Kidney (tissue), 14 donors: ENCODE measurements around the gene CACNG3. TPM values are rescaled to one million over a fixed set of nuclear protein-coding genes. Genes with fewer than 3 reads are reported as not detected.

ENCODE experiments used
- DNase-seq, 5 donors: peaks; one replicate each; pipeline ENCODE4 v3.0.0-alpha.2; 2013 to 2020
- FAIRE-seq: peaks from 2 replicates; lab custom pipeline; 2012; peaks lifted over from hg19 to GRCh38; lab: Jason Lieb, UNC
- H3K27ac ChIP-seq, 2 donors: one replicate each; pipeline ENCODE4 v1.7.0; 2013; ENCODE audit warnings: low read depth in 2 of 2, low read length in 2 of 2, inconsistent platforms in 1 of 2
- H3K27me3 ChIP-seq: one replicate; pipeline ENCODE4 v1.7.1; 2013; ENCODE audit warnings: low read length, inconsistent platforms; ENCODE audit not compliant: control insufficient read depth, insufficient read depth
- H3K36me3 ChIP-seq, 3 donors: one replicate each; pipeline versions ENCODE4 v1.7.0 to v1.7.1; 2013; ENCODE audit warnings: low read length in 3 of 3, control low read depth in 1 of 3, inconsistent platforms in 1 of 3; ENCODE audit not compliant: insufficient read depth in 3 of 3, control insufficient read depth in 2 of 3
- H3K4me1 ChIP-seq, 3 donors: one replicate each; pipeline versions ENCODE4 v1.7.0 to v1.7.1; 2013; ENCODE audit warnings: low read length in 3 of 3, inconsistent platforms in 1 of 3, low read depth in 1 of 3; ENCODE audit not compliant: control insufficient read depth in 2 of 3, insufficient read depth in 2 of 3
- H3K4me3 ChIP-seq, 3 donors: one replicate each; pipeline versions ENCODE4 v1.7.0 to v1.8.1; 2013; ENCODE audit warnings: low read length in 3 of 3, control low read depth in 1 of 3, inconsistent platforms in 1 of 3
- H3K9ac ChIP-seq, 3 donors: one replicate each; pipeline versions ENCODE4 v1.7.0 to v1.7.1; 2013; ENCODE audit warnings: low read length in 3 of 3, control low read depth in 1 of 3, inconsistent platforms in 1 of 3
- H3K9me3 ChIP-seq, 3 donors: one replicate each; pipeline versions ENCODE4 v1.7.0 to v1.7.1; 2013; ENCODE audit warnings: low read length in 3 of 3, control low read depth in 1 of 3, inconsistent platforms in 1 of 3; ENCODE audit not compliant: control insufficient read depth in 2 of 3, insufficient read depth in 1 of 3
- CTCF ChIP-seq: IDR thresholded peaks from 3 replicates; pipeline ENCODE4 v1.5.1; 2012; ENCODE audit warnings: mild to moderate bottlenecking, moderate library complexity, borderline replicate concordance; ENCODE audit not compliant: insufficient read depth; ENCODE audit errors: extremely low read depth
- intact Hi-C: fragments of 100-400 bp; cut with DNase I; formaldehyde crosslinking; loops from one replicate; pipeline ENCODE4 v1.11.1; 2022
- polyA plus RNA-seq: library from polyadenylated mRNA; stranded (reverse); fragments of 350-450 nt; fragmentation: Illumina TruSeq; extraction: RNeasy Lipid Tissue Mini Kit (QIAGEN cat#74804); gene quantifications from one replicate; pipeline ENCODE4 v1.2.3, GENCODE V29; 2014; ENCODE audit warnings: low read depth, low replicate concordance; ENCODE audit not compliant: insufficient read depth
- total RNA-seq: library from RNA; stranded (reverse); fragmentation: NEBNext Ultra II Directional; extraction: Animal tissue kit (Norgen Biotek cat#: 25700); gene quantifications from one replicate; pipeline ENCODE4 v1.2.1, GENCODE V29; 2021
- donor health status: control.
- donor health status: control.
- donor health status: control.
- donor health status: control.
- donor health status: control.
- donor health status: DM: yes; HTN: yes; CAD: no.
- donor health status: Normal renal cell carcinoma (clear cell type).

Gene CACNG3
- total and polyA plus RNA-seq, 2 donors from 2014 or later, result not detected

- Histone ChIP-seq H3K9ac (no peak overlapping the region), H3K4me3 (no peak overlapping the region), H3K27ac (no peak overlapping the region), H3K27me3 (no peaks in the 10 kb centered on the region), H3K36me3 (no peaks in the 10 kb centered on the region), H3K9me3 (no peaks in the 10 kb centered on the region), H3K4me1 (no peaks in the 10 kb centered on the region)
- no peak for TF ChIP-seq CTCF
- no peak for FAIRE-seq
- no peak for DNase-seq
- intact Hi-C loops, result no loop called here
These were observed 30.7 kb downstream of the CACNG3 start for GRCh38 chr16:24286741-24287405.

- Histone ChIP-seq H3K4me3 (no peak overlapping the region), H3K9me3 (no peaks in the 10 kb centered on the region), H3K9ac (no peak overlapping the region), H3K27ac (no peak overlapping the region), H3K27me3 (no peaks in the 10 kb centered on the region), H3K4me1 (no peaks in the 10 kb centered on the region), H3K36me3 (no peaks in the 10 kb centered on the region)
- no peak for FAIRE-seq
- no peak for TF ChIP-seq CTCF
- DNase-seq, result no peak
- intact Hi-C loops, result no loop called here
These were observed 32.4 kb downstream of the CACNG3 start for GRCh38 chr16:24288516-24288915.

DNA sequence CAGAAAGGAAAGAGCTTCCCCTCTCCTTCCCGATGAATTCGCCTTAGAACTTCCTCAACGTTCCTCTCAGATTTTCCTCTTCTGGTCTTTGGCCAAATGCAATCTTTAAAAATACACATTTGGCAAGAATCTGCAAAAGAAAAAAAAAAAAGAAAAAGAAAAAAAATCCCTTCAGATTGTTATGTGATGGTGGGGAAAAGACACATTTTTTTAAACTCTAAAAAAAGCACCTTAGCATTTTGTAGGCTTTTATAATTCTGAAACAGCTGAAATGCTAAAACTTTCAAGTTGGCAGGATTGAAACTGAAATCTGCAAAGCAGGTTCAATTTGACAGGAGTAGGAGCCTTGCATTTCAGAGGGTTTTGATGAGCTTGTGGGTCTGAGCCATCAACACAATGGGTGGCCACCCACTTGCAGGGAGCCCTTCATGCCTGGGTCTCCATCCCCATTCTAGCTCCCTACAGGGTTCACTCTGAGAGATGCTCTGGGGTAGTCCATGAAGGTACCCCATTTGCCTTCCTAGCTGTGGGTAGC lies 33.1 kb downstream of the CACNG3 start:
- no peaks in the 10 kb centered on the region for H3K4me1 ChIP-seq
- H3K27ac ChIP-seq, result no peak overlapping the region
- intact Hi-C loops, result no loop called here
- FAIRE-seq, result no peak
- no peaks in the 10 kb centered on the region for H3K9me3 ChIP-seq
- no peak for TF ChIP-seq CTCF
- DNase-seq, result no peak
- no peaks in the 10 kb centered on the region for H3K27me3 ChIP-seq
- H3K36me3 ChIP-seq, result no peaks in the 10 kb centered on the region
- no peak overlapping the region for H3K4me3 ChIP-seq
- no peak overlapping the region for H3K9ac ChIP-seq

- H3K36me3 ChIP-seq, result no peaks in the 10 kb centered on the region
- DNase-seq (no peak), FAIRE-seq (no peak)
- no peaks in the 10 kb centered on the region for H3K9me3 ChIP-seq
- H3K4me3 ChIP-seq, result no peak overlapping the region
- no peak overlapping the region for H3K9ac ChIP-seq
- no peaks in the 10 kb centered on the region for H3K4me1 ChIP-seq
- TF ChIP-seq CTCF, result no peak
- no peak overlapping the region for H3K27ac ChIP-seq
- intact Hi-C loops, result no loop called here
- no peaks in the 10 kb centered on the region for H3K27me3 ChIP-seq
These were observed 35.8 kb downstream of the CACNG3 start for GRCh38 chr16:24291932-24292331.
